Trophoblast cell (in vitro differentiated cells and primary cell): ENCODE results near the gene SLCO2A1.

Experiments used
- DNase-seq, 2 donors: peaks; one replicate each; pipeline ENCODE4 v3.0.0-alpha.2; 2016
- H2AFZ ChIP-seq: 2 replicates; pipeline ENCODE4 v1.6.1; 2013; ENCODE audit warnings: low read length, moderate library complexity, mild to moderate bottlenecking; ENCODE audit not compliant: insufficient read depth, poor library complexity
- H2AK5ac ChIP-seq: 2 replicates; pipeline ENCODE4 v1.6.1; 2013; ENCODE audit warnings: mild to moderate bottlenecking, low read length
- H2BK120ac ChIP-seq: 2 replicates; pipeline ENCODE4 v1.6.1; 2013; ENCODE audit warnings: low read length, mild to moderate bottlenecking, moderate library complexity; ENCODE audit not compliant: insufficient read depth, poor library complexity
- H2BK12ac ChIP-seq: 2 replicates; pipeline ENCODE4 v1.6.1; 2013; ENCODE audit warnings: mild to moderate bottlenecking, low read length, moderate library complexity
- H2BK5ac ChIP-seq: 2 replicates; pipeline ENCODE4 v1.6.1; 2013; ENCODE audit warnings: low read length, low read depth, moderate library complexity, mild to moderate bottlenecking; ENCODE audit not compliant: poor library complexity
- H3K14ac ChIP-seq: 2 replicates; pipeline ENCODE4 v1.6.1; 2013; ENCODE audit warnings: mild to moderate bottlenecking, low read length
- H3K18ac ChIP-seq: 2 replicates; pipeline ENCODE4 v1.6.1; 2013; ENCODE audit warnings: mild to moderate bottlenecking, low read length
- H3K23ac ChIP-seq: 2 replicates; pipeline ENCODE4 v1.6.1; 2013; ENCODE audit warnings: low read length
- H3K27ac ChIP-seq: 2 replicates; pipeline ENCODE4 v1.5.1; 2013; ENCODE audit warnings: low read depth, mild to moderate bottlenecking, inconsistent platforms, low read length, moderate library complexity
- H3K27me3 ChIP-seq: 2 replicates; pipeline ENCODE4 v1.6.1; 2013; ENCODE audit warnings: inconsistent platforms, mild to moderate bottlenecking, low read length, moderate library complexity; ENCODE audit not compliant: insufficient read depth
- H3K36me3 ChIP-seq, 2 experiments: 1 replicate in 1 of 2; 2 replicates in 1 of 2; pipeline ENCODE4 v1.6.1; 2013; ENCODE audit warnings: low read length in 2 of 2, mild to moderate bottlenecking in 2 of 2, moderate library complexity in 1 of 2; ENCODE audit not compliant: insufficient read depth in 2 of 2, control insufficient read depth in 1 of 2
- H3K4ac ChIP-seq: 2 replicates; pipeline ENCODE4 v1.6.1; 2013; ENCODE audit warnings: low read depth, mild to moderate bottlenecking, low read length, moderate library complexity
- H3K4me1 ChIP-seq, 2 experiments: 1 replicate in 1 of 2; 2 replicates in 1 of 2; pipeline ENCODE4 v1.6.1; 2013; ENCODE audit warnings: low read length in 2 of 2, mild to moderate bottlenecking in 2 of 2, moderate library complexity in 1 of 2; ENCODE audit not compliant: insufficient read depth in 2 of 2, control insufficient read depth in 1 of 2
- H3K4me2 ChIP-seq: 2 replicates; pipeline ENCODE4 v1.6.1; 2013; ENCODE audit warnings: inconsistent platforms, mild to moderate bottlenecking, low read length, moderate library complexity
- H3K4me3 ChIP-seq: 2 replicates; pipeline ENCODE4 v1.5.1; 2013; ENCODE audit warnings: mild to moderate bottlenecking, low read depth, low read length, inconsistent platforms
- H3K79me1 ChIP-seq: one replicate; pipeline ENCODE4 v1.6.1; 2013; ENCODE audit warnings: low read length
- H3K79me2 ChIP-seq: 2 replicates; pipeline ENCODE4 v1.6.1; 2013; ENCODE audit warnings: low read length, mild to moderate bottlenecking; ENCODE audit not compliant: control insufficient read depth, insufficient read depth, poor library complexity
- H3K9ac ChIP-seq: 2 replicates; pipeline ENCODE4 v1.6.1; 2013; ENCODE audit warnings: mild to moderate bottlenecking, low read length
- H3K9me3 ChIP-seq: 2 replicates; pipeline ENCODE4 v1.6.1; 2013; ENCODE audit warnings: low read depth, mild to moderate bottlenecking, control low read depth, inconsistent platforms, low read length; ENCODE audit not compliant: insufficient read depth
- H4K12ac ChIP-seq: 2 replicates; pipeline ENCODE4 v1.6.1; 2013; ENCODE audit warnings: low read depth, mild to moderate bottlenecking, low read length, moderate library complexity
- H4K8ac ChIP-seq: 2 replicates; pipeline ENCODE4 v1.6.1; 2013; ENCODE audit warnings: low read depth, mild to moderate bottlenecking, low read length, moderate library complexity
- H4K91ac ChIP-seq: one replicate; pipeline ENCODE4 v1.6.1; 2013; ENCODE audit warnings: low read depth, mild to moderate bottlenecking, low read length, moderate library complexity
- WGBS: extraction: QIAGEN DNeasy Blood & Tissue Kit; methylation state at CpG from one replicate; pipeline ENCODE4 v1.1.7; 2013; ENCODE audit warnings: missing lambda C conversion rate; ENCODE audit not compliant: insufficient read length, insufficient coverage; ENCODE audit errors: extremely low coverage; 5-methylcytosine and 5-hydroxymethylcytosine counted together

Gene SLCO2A1

DNA sequence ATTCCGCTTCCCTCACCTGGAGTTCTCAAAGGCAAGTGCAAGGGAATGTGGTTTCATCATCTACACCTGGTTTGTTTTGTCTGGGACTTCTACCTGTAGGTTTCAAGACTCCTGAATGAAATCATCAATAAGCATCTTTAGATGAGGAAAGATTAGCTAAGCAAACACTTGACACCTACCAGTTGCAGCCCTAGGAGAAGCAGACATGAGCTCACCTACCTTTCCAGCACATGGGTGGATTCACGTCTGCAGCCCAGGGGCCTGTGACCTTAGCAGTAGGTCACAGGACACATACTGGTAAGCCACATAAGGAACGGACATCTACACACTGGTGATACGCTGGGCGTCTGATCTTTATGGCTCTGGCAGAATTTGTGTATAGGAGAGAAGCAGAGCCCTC lies 26.7 kb downstream of the SLCO2A1 start:
- H3K27ac ChIP-seq, result peak overlapping the region; percentile 57
- peaks cover 36 to 47% of the 10 kb centered on the region in 2 experiments for H3K4me1 ChIP-seq
- no peak overlapping the region for H4K12ac ChIP-seq
- H2BK12ac ChIP-seq, result no peak overlapping the region
- DNase-seq, result peak; percentile 95 to 96
- H3K4me3 ChIP-seq, result no peak overlapping the region
- WGBS, result no CpG with 5 or more reads among the region's 5 CpGs
- no peak overlapping the region for H2BK120ac ChIP-seq
- H3K9ac ChIP-seq, result no peak overlapping the region
- H2BK5ac ChIP-seq, result no peak overlapping the region
- peak overlapping the region; percentile 16 for H4K91ac ChIP-seq
- H3K9me3 ChIP-seq, result no peaks in the 10 kb centered on the region
- peaks cover 16% of the 10 kb centered on the region for H3K79me1 ChIP-seq
- no peak overlapping the region for H2AK5ac ChIP-seq
- H3K23ac ChIP-seq, result no peak overlapping the region
- no peak overlapping the region for H4K8ac ChIP-seq
- no peaks in the 10 kb centered on the region for H3K27me3 ChIP-seq
- peaks cover 13 to 16% of the 10 kb centered on the region in 2 experiments for H3K36me3 ChIP-seq
- H2AFZ ChIP-seq, result no peak overlapping the region
- H3K4me2 ChIP-seq, result no peak overlapping the region
- H3K4ac ChIP-seq, result no peak overlapping the region
- peaks cover 5% of the 10 kb centered on the region for H3K79me2 ChIP-seq
- no peak overlapping the region for H3K18ac ChIP-seq
- no peak overlapping the region for H3K14ac ChIP-seq

- Histone ChIP-seq H3K14ac (no peak overlapping the region), H3K79me1 (peaks cover 16% of the 10 kb centered on the region), H3K79me2 (peaks cover 5% of the 10 kb centered on the region), H3K4me3 (no peak overlapping the region), H2BK120ac (peak overlapping the region; percentile 24), H3K27me3 (no peaks in the 10 kb centered on the region), H3K4ac (peak overlapping the region; percentile 61), H4K12ac (no peak overlapping the region), H3K36me3 (peaks cover 13 to 22% of the 10 kb centered on the region in 2 experiments), H4K8ac (no peak overlapping the region), H3K4me1 (peaks cover 36 to 50% of the 10 kb centered on the region in 2 experiments), H2BK5ac (peak overlapping the region; percentile 14), H3K27ac (no peak overlapping the region), H2AFZ (no peak overlapping the region), H3K9ac (no peak overlapping the region), H4K91ac (peak overlapping the region; percentile 58), H2AK5ac (no peak overlapping the region), H3K4me2 (no peak overlapping the region), H3K18ac (no peak overlapping the region), H3K9me3 (no peaks in the 10 kb centered on the region), H2BK12ac (no peak overlapping the region), H3K23ac (no peak overlapping the region)
- DNase-seq, result peak in 1 of 2 donors; percentile 59
- no CpG with 5 or more reads among the region's 1 CpG for WGBS
Measured at GRCh38 chr3:134002306-134002705, 27.4 kb downstream of the SLCO2A1 start.

- peak overlapping the region; percentile 10 for H3K4ac ChIP-seq
- H3K23ac ChIP-seq, result no peak overlapping the region
- peaks cover 5% of the 10 kb centered on the region for H3K79me2 ChIP-seq
- H2BK5ac ChIP-seq, result no peak overlapping the region
- H3K4me2 ChIP-seq, result no peak overlapping the region
- H3K9ac ChIP-seq, result no peak overlapping the region
- no peak overlapping the region for H4K91ac ChIP-seq
- no peak overlapping the region for H2AFZ ChIP-seq
- H3K4me3 ChIP-seq, result no peak overlapping the region
- H2BK12ac ChIP-seq, result peak overlapping the region; percentile 22
- H3K14ac ChIP-seq, result no peak overlapping the region
- peaks cover 16% of the 10 kb centered on the region for H3K79me1 ChIP-seq
- peak; percentile 63 to 68 for DNase-seq
- H2AK5ac ChIP-seq, result no peak overlapping the region
- H3K9me3 ChIP-seq, result no peaks in the 10 kb centered on the region
- peaks cover 16 to 32% of the 10 kb centered on the region in 2 experiments for H3K36me3 ChIP-seq
- peaks cover 38 to 57% of the 10 kb centered on the region in 2 experiments for H3K4me1 ChIP-seq
- H4K8ac ChIP-seq, result no peak overlapping the region
- H3K18ac ChIP-seq, result no peak overlapping the region
- H2BK120ac ChIP-seq, result no peak overlapping the region
- no peaks in the 10 kb centered on the region for H3K27me3 ChIP-seq
- H4K12ac ChIP-seq, result no peak overlapping the region
- no CpG with 5 or more reads among the region's 5 CpGs for WGBS
- H3K27ac ChIP-seq, result peak overlapping the region; percentile 11
Measured at GRCh38 chr3:134001251-134001650, 28.5 kb downstream of the SLCO2A1 start.

DNA sequence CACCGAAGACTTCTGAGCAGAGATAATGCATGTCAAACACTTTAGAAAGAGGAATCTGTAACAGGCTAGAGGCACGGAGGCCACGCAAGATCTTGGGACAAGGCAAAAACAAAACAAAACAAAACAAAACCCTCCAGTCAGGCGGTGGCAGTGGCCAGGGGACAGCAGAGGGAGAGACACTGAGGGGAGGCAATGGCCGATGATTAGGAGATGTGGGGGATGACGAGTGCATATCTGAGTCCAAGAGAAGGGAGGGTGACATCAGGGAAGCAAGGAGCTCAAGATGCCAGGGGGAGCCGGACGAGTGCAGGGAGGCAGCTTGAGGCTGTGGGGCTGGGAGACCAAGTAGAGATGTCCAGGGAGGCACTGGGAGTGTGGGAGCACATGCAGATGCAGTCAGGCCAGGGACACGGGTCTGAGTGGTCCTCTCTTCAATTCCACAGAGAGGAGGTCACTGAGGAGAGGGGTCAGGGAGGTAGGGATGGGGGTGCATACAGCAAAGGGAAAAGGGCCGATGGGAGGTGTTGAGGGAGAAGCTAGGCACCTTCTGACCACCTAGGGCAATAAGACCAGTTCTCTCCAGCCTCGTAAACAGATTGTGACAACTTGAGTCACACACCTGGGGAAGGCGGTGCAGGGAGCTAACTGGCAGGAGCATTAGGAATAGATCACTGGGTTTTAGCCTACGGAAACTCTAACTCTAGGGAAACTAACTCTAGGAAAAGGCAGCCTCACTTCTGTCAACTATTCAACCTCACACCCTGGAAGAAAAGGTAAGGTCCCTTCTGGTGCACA lies 29.6 kb downstream of the SLCO2A1 start:
- no peak overlapping the region for H3K4me3 ChIP-seq
- H3K27me3 ChIP-seq, result no peaks in the 10 kb centered on the region
- H4K8ac ChIP-seq, result peak overlapping the region; percentile 44
- peak overlapping the region; percentile 36 for H4K91ac ChIP-seq
- no peak overlapping the region for H2BK120ac ChIP-seq
- H2AFZ ChIP-seq, result no peak overlapping the region
- peak overlapping the region; percentile 28 for H3K27ac ChIP-seq
- peaks cover 5% of the 10 kb centered on the region for H3K79me2 ChIP-seq
- H2BK5ac ChIP-seq, result peak overlapping the region; percentile 11
- H3K18ac ChIP-seq, result peak overlapping the region; percentile 15
- peak overlapping the region; percentile 21 for H3K14ac ChIP-seq
- no peaks in the 10 kb centered on the region for H3K9me3 ChIP-seq
- no CpG with 5 or more reads among the region's 13 CpGs for WGBS
- H3K4me2 ChIP-seq, result no peak overlapping the region
- H3K4ac ChIP-seq, result peak overlapping the region; percentile 55
- no peak overlapping the region for H4K12ac ChIP-seq
- peaks cover 23 to 38% of the 10 kb centered on the region in 2 experiments for H3K36me3 ChIP-seq
- H2BK12ac ChIP-seq, result peak overlapping the region; percentile 14
- H3K4me1 ChIP-seq, result peaks cover 39 to 65% of the 10 kb centered on the region in 2 experiments
- no peak overlapping the region for H3K23ac ChIP-seq
- H3K9ac ChIP-seq, result no peak overlapping the region
- DNase-seq, result peak; percentile 60 to 80
- H3K79me1 ChIP-seq, result peaks cover 16% of the 10 kb centered on the region
- H2AK5ac ChIP-seq, result no peak overlapping the region
